GM10266 (cell line): ENCODE data around the gene GRN.

Experiments
- DNase-seq: peaks from one replicate; pipeline ENCODE4 v3.0.0; 2012; ENCODE audit errors: extremely low spot score
- TF ChIP-seq, protein P1 (sequence below): IDR thresholded peaks from 2 replicates; pipeline ENCODE4 v1.5.1; 2012; ENCODE audit warnings: mild to moderate bottlenecking, low read depth; ENCODE audit not compliant: control insufficient read depth, insufficient read depth; ENCODE audit errors: missing control alignments

Gene GRN

DNA sequence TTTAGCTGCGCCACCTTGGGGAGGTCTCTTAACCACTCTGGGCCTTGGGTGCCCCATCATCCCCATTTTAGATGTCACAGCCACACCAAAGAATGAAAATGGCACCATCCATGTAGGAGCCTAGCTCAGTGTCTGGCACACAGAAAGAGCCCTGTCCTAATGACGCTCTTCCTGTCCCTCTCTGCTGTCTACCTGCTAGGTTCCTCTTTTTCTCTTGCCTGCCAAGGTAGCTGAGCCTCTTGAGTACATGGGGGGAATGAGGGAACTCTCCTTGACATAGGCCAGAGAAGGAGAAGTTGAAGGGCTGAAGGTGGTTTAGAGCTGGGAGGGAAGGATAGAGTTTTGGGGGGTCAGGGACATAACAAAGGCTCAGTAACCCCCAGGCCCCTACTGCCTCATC, 34.9 kb upstream of the GRN start:
- TF ChIP-seq, protein P1, sequence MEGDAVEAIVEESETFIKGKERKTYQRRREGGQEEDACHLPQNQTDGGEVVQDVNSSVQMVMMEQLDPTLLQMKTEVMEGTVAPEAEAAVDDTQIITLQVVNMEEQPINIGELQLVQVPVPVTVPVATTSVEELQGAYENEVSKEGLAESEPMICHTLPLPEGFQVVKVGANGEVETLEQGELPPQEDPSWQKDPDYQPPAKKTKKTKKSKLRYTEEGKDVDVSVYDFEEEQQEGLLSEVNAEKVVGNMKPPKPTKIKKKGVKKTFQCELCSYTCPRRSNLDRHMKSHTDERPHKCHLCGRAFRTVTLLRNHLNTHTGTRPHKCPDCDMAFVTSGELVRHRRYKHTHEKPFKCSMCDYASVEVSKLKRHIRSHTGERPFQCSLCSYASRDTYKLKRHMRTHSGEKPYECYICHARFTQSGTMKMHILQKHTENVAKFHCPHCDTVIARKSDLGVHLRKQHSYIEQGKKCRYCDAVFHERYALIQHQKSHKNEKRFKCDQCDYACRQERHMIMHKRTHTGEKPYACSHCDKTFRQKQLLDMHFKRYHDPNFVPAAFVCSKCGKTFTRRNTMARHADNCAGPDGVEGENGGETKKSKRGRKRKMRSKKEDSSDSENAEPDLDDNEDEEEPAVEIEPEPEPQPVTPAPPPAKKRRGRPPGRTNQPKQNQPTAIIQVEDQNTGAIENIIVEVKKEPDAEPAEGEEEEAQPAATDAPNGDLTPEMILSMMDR, result no peak
- DNase-seq, result peak; percentile 16

DNA sequence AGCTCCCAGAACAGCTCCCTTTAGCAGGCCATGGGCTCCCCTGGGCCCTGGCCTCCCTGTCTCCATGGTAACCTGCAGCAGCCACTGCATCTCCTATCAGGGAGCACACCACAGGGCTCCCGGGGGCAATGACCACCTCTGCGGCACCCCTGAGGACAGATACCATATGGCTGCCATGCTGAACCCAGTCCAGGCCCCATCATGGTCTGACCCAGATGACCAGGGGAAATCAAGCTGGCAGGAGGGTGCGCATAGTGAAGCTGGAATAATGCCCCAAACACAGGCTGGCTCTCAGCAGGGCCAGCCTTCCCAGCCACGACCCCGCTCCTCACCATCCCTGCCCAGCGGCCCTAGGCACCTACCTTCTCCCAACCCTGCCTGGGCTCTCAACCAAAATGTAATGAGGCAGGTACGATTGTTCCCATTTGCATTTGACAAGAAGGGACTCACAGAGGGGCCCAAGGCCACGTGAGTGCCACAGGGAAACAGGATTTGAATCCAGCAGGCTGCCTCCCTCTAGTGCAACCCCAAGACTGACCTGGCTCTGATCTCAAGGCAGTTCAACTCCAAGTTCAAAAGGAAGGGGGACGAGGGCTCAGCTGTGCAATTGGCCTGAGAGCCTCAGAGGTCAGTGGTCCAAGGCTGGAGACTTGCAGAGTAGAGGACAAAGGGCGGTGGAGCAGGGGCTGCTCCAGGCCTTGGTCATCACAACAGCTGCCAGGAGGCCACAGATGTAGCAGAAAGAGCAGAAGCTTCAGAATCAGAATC, 34.3 kb upstream of the GRN start:
- peak; percentile 9 for DNase-seq
- TF ChIP-seq, protein P1, result no peak

DNA sequence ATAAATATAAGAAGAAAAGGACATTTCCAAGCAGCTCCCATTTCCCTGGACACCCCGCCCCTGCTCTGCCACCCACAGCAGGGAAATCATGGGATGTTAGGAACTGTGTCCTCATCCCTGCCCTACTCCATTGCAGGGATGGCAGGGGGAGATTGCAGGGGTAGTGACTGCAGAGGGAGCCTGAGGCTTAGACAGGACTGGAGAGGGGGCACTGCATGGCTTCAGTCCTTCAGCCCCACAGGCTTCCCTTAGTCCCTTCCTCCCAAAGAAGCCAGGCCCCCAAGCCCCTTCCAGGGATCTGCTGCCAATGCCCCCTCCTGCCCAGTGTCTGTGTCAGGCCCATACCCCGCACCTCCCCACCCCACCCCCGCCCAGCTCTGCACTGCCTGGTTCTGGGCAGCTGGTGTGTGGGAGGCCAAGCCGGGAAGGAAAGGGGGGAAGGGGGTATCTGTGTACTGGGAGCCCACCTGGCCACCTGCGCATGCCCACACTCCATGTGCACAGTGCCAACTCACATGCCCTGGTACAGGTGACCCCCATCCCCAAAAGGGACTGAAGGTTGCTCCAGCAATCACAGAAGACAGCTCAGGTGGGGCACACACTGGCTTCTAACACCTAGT, 33.4 kb upstream of the GRN start:
- TF ChIP-seq, protein P1, result no peak

DNA sequence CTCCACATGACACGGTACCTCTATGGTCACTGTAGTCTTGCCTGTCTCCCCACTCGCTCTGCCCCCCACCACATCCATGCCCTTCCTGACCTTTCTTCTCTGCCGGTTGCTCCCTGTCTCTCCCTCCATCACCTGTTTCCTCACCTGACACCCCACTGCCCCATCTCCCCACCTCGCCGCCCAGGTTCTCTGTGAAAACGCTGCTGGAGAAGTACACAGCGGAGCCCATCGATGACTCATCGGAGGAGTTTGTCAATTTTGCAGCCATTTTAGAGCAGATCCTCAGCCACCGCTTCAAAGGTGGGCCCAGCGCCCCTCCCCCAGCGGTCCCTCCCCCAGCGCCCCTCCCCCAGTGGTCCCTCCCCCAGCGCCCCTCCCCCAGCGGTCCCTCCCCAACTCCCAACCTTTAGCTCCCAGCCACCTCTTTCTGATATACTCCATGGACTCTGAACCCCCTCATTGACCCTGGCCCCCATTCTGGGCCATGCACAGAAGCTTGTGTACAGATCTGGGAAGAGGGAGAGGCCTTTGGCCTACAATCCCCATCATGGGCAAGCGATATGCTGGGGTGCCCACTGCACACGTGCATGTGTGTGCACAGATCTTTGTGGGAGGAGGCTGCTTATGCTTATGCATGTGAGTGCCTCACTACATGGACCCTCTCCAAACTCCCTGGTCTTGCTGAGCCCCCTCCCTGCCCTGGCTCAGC, 32.6 kb upstream of the GRN start:
- TF ChIP-seq, protein P1, result no peak
- DNase-seq, result no peak

More for the DNA sequence above, 33.4 kb upstream of the GRN start:
- no peak for DNase-seq

DNA sequence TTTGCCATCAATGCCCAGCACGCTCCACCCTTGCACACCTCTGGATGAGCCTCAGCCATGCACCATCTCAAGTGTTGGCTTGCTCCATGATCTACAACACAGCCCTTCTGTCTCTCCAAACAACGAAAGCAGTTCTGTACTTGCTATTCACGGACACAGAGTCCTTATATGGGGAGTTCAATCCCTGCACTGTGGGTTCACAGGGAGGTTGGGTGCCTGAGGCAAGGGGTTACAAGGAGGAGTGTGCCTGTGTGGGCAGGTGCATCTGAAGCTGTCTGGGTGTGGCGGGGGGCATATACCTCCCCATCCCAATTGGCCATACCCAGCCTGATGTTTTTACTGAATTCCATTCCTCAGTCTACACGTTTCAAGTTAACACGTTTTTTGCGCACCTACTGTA, 31.1 kb upstream of the GRN start:
- TF ChIP-seq, protein P1, result no peak
- DNase-seq, result no peak

DNA sequence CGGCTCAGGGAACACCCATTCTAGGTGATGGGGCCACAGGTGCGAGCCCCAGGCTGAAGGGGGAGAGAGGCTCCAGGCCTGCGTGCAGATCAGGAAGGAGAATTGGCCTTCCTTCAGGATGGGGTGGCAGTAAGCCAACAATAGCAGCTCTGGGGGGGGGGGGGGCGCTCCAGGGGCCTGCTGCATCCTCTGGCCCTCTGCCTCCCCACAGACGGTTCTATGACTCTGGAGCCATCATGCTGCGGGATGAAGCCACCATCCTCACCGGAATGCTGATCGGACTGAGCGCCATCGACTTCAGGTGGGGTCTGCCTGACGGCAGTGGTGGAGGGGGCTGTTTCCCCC, 30.6 kb upstream of the GRN start:
- TF ChIP-seq, protein P1, result no peak
- DNase-seq, result no peak
